ENCODE results near the gene METTL14. TPM values are rescaled to one million over a fixed set of nuclear protein-coding genes. Genes with fewer than 3 reads are reported as not detected.
A peak's percentile ranks its signal among the peaks of the same experiment; 100 is the strongest.
"Not testable (repeated sequence)": the region's sequence is repeated elsewhere in the genome, so short reads cannot be mapped to it uniquely, and the experiment has no call there.

METTL14 gene
- 15.9 to 25.8 TPM (median 16.2 TPM) in 3 replicates for polyA plus RNA-seq
- 40.7 TPM for polyA plus RNA-seq (2011; ENCODE audit: low read depth)
- 11.9 and 18.8 TPM in 2 replicates for polyA plus RNA-seq (2011; cell fraction: cytosol; rRNA removed)
- 24.4 and 32.6 TPM in 2 replicates for polyA plus RNA-seq (2011; cell fraction: nucleus; rRNA removed)
- 12.3 and 12.6 TPM in 2 replicates for polyA plus RNA-seq (2012; ENCODE audit: low replicate concordance)
- 0.92 to 17.6 TPM (median 11.1 TPM) in 3 replicates for polyA minus RNA-seq
- 5.2 TPM for polyA minus RNA-seq (2011; cell fraction: cytosol; rRNA and poly(A)+ RNA removed)
- polyA minus RNA-seq (2011; cell fraction: nucleus; rRNA and poly(A)+ RNA removed) = 3.4 and 15.6 TPM in 2 replicates

DNA sequence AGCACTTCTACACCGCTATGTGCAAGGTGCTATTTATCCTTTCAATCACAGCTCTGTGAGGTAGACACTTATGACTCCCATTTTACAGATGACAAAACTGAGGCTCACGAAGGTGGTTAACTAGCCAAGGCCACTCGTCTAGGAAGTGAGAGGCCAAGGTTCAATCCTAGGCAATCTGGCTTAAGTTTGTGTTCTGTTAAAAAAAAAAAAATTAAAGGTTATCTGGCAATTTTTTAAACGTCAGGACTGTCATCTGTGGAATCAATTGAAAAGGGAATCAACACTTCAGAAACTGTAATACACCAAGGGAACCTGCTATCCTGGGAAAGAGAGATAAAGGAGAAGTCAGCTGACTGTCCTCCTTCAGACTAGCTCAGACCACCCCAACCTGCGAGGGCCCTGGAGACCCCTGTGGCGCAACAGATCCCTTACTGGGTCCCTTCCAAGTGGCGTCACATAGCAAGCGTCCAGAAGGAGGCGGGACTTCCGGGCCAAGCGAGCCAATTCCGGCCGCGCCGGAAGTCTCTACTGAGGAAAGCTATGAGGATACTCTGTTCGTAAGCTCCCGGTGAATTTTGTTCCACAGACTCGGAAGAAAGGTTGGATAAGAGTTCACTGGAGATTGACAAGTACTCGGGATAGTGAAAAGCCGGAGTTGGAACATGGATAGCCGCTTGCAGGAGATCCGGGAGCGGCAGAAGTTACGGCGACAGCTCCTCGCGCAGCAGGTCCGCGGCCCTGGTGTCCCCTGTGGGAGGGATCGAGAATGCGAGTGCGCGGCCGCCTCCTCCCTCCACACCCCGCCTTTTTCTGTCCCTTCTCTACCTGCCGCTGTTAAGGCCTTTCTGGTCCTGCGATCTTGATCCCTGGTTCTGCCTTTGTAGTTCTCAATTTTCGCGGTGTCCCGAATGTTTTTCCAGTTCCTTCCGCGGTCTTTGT, at the start of gene METTL14:
METTL14 (plus strand) TSS at position 520 of the 939 bp plus-strand sequence; CDS start at position 663, 143 bp downstream.
- peak within 1 kb of the TSS; percentile 95 for H2AFZ ChIP-seq (ENCODE audit: control insufficient read depth, low read length)
- peak within 1 kb of the TSS; percentile 90 for H3K27ac ChIP-seq (ENCODE audit: control insufficient read depth, insufficient read depth, low read length)
- H3K4me3 ChIP-seq (ENCODE audit: control insufficient read depth in 2 of 3, extremely low read depth in 1 of 3, insufficient read depth in 2 of 3, low read depth in 1 of 3, low read length in 3 of 3) = peak within 1 kb of the TSS; percentile 59 to 95 (median 88)
- H3K9me3 ChIP-seq (ENCODE audit: control insufficient read depth, low read depth, low read length) = no peaks in the 10 kb centered on the region
- no peaks in the 10 kb centered on the region for H4K20me1 ChIP-seq (ENCODE audit: control insufficient read depth, extremely low read depth, insufficient read depth, low read length)
- H3K4me1 ChIP-seq (ENCODE audit: control insufficient read depth, extremely low read depth, insufficient read depth, low read length) = peaks cover 12% of the 10 kb centered on the region
- TF ChIP-seq EZH2 (IDR thresholded peaks at IDR 0.05; ENCODE audit: low read length) = no peak
- TF ChIP-seq, protein P1, sequence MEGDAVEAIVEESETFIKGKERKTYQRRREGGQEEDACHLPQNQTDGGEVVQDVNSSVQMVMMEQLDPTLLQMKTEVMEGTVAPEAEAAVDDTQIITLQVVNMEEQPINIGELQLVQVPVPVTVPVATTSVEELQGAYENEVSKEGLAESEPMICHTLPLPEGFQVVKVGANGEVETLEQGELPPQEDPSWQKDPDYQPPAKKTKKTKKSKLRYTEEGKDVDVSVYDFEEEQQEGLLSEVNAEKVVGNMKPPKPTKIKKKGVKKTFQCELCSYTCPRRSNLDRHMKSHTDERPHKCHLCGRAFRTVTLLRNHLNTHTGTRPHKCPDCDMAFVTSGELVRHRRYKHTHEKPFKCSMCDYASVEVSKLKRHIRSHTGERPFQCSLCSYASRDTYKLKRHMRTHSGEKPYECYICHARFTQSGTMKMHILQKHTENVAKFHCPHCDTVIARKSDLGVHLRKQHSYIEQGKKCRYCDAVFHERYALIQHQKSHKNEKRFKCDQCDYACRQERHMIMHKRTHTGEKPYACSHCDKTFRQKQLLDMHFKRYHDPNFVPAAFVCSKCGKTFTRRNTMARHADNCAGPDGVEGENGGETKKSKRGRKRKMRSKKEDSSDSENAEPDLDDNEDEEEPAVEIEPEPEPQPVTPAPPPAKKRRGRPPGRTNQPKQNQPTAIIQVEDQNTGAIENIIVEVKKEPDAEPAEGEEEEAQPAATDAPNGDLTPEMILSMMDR (optimal IDR thresholded peaks at IDR 0.05 in 1 of 3, IDR thresholded peaks at IDR 0.05 in 1 of 3, conservative IDR thresholded peaks at IDR 0.05 in 1 of 3; ENCODE audit: extremely low read depth in 1 of 3, insufficient read depth in 2 of 3, low read length in 3 of 3) = peak in 1 of 3 experiments; percentile 10
- dilution Hi-C loops (cut with MboI; ENCODE audit: extremely low pct_ligation_motif_present, low sequenced_read_pairs) = no loop called here
- no peaks in the 10 kb centered on the region for H3K9me1 ChIP-seq (ENCODE audit: control insufficient read depth, extremely low read depth, insufficient read depth, low read length)
- FAIRE-seq = peak; percentile 80
- H3K79me2 ChIP-seq (ENCODE audit: control insufficient read depth, insufficient read depth, low read length) = peaks cover 27% of the 10 kb centered on the region
- H3K9ac ChIP-seq (ENCODE audit: control insufficient read depth, extremely low read depth, insufficient read depth, low read length) = peak within 1 kb of the TSS; percentile 88
- no peaks in the 10 kb centered on the region for H3K36me3 ChIP-seq (ENCODE audit: control insufficient read depth in 2 of 2, extremely low read depth in 1 of 2, insufficient read depth in 2 of 2, low read length in 2 of 2)
- peak within 1 kb of the TSS; percentile 86 for H3K4me2 ChIP-seq (ENCODE audit: control insufficient read depth, extremely low read depth, insufficient read depth, low read depth, low read length)
- H3K27me3 ChIP-seq (ENCODE audit: control insufficient read depth, extremely low read depth, insufficient read depth, low read length) = no peaks in the 10 kb centered on the region
- DNase-seq (ENCODE audit: low read depth, low spot score) = no peak

DNA sequence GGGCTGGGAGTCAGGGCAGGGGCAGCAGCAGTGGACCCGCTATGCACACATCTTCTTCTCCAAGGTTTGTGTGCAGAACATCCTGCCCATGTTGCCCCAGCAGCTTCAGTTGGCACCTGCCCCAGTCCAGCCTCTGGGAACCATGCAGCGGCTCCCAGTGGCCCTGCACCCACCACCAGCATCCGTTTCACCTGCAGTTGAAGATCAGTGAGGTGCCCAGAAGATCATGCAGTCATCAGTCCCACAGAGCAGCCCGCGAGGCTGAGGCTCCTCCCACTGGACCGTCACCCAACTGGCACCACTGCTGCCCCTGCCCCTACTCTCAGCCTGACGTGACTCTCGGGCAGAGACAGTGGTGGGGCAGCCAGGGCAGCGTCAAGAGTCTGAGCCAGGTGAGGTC, 49.1 kb upstream of the METTL14 start:
- H3K27me3 ChIP-seq (ENCODE audit: control insufficient read depth, extremely low read depth, insufficient read depth, low read length); H3K36me3 ChIP-seq (ENCODE audit: control insufficient read depth in 2 of 2, extremely low read depth in 1 of 2, insufficient read depth in 2 of 2, low read length in 2 of 2); H3K9me3 ChIP-seq (ENCODE audit: control insufficient read depth, low read depth, low read length); H3K4me1 ChIP-seq (ENCODE audit: control insufficient read depth, extremely low read depth, insufficient read depth, low read length); H2AFZ ChIP-seq (ENCODE audit: control insufficient read depth, low read length); H3K79me2 ChIP-seq (ENCODE audit: control insufficient read depth, insufficient read depth, low read length); dilution Hi-C loops (cut with MboI; ENCODE audit: extremely low pct_ligation_motif_present, low sequenced_read_pairs); H3K4me2 ChIP-seq (ENCODE audit: control insufficient read depth, extremely low read depth, insufficient read depth, low read depth, low read length); H3K9ac ChIP-seq (ENCODE audit: control insufficient read depth, extremely low read depth, insufficient read depth, low read length); FAIRE-seq; H4K20me1 ChIP-seq (ENCODE audit: control insufficient read depth, extremely low read depth, insufficient read depth, low read length); H3K4me3 ChIP-seq (ENCODE audit: control insufficient read depth in 2 of 3, extremely low read depth in 1 of 3, insufficient read depth in 2 of 3, low read depth in 1 of 3, low read length in 3 of 3); DNase-seq (ENCODE audit: low read depth, low spot score); H3K9me1 ChIP-seq (ENCODE audit: control insufficient read depth, extremely low read depth, insufficient read depth, low read length); H3K27ac ChIP-seq (ENCODE audit: control insufficient read depth, insufficient read depth, low read length): not testable (repeated sequence)
